Ovary (tissue), 3 donors: ENCODE data around the gene TDRD10.

Experiments used
- POLR2A ChIP-seq: fragments of 450-650 bp; IDR thresholded peaks from one replicate; pipeline ENCODE4 v1.6.1; 2017; ENCODE audit warnings: antibody characterized with exemption, mild to moderate bottlenecking, moderate library complexity
- TF ChIP-seq, protein P1 (sequence below), 3 donors: fragments of 450-650 bp in 2 of 3; fragments of 200-600 bp in 1 of 3; IDR thresholded peaks; one replicate each; pipeline versions ENCODE4 v1.5.1 to v1.8.0; 2016 to 2022; ENCODE audit warnings: antibody characterized with exemption in 3 of 3, mild to moderate bottlenecking in 1 of 3
- donor health status: DM: no; HTN: no; CAD: no.

DNA sequence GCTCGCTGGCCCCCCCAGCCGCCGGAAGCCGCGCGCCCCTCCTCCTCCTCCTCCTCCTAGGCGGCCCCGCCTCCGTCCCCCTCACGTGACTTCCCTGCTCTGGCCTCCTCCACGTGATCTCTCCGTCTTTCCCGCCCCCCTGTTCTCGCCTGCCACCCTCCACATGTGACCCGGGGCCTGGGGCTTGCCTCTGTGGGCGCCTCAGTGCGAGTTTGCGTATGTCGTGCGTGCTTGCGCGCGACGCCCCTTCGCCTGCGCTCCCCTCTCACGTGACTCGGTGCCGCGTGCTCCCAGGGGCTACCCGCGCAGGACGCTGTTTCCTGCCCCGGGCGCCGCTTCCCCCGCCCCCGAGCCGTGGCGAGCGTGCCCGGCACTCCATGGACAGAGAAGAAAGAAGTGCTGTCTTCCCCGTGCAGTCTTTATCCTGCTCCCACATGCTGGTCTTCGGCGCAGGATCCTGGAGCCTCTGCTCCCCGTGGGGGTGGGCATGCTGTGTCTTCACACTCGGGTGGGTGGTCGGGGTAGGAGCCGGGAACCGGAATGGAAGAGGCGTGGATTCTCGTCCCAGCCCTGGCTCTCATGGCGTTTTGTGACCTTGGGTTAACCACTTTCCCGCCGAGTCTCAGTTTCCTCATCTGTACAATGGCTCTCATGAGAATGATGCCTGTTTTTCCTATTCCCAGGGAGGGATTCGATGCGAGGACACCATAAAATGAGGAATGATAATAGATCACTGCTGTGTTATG, 56.9 kb downstream of the TDRD10 start:
- TF ChIP-seq, protein P1, sequence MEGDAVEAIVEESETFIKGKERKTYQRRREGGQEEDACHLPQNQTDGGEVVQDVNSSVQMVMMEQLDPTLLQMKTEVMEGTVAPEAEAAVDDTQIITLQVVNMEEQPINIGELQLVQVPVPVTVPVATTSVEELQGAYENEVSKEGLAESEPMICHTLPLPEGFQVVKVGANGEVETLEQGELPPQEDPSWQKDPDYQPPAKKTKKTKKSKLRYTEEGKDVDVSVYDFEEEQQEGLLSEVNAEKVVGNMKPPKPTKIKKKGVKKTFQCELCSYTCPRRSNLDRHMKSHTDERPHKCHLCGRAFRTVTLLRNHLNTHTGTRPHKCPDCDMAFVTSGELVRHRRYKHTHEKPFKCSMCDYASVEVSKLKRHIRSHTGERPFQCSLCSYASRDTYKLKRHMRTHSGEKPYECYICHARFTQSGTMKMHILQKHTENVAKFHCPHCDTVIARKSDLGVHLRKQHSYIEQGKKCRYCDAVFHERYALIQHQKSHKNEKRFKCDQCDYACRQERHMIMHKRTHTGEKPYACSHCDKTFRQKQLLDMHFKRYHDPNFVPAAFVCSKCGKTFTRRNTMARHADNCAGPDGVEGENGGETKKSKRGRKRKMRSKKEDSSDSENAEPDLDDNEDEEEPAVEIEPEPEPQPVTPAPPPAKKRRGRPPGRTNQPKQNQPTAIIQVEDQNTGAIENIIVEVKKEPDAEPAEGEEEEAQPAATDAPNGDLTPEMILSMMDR (IDR thresholded peaks at IDR 0.05): peak in 1 of 3 donors; percentile 24
- peak; percentile 22 for TF ChIP-seq POLR2A
